PC-9 (cell line): ENCODE data around the gene ADPGK.

Source experiments
- EZH2 ChIP-seq: fragments of 200-600 bp; sonication (generic); IDR thresholded peaks from 2 replicates; pipeline ENCODE4 v1.8.0; 2017; ENCODE audit warnings: antibody characterized with exemption, low read depth
- TF ChIP-seq, protein P1 (sequence below): fragments of 200-600 bp; sonication (generic); conservative IDR thresholded peaks from 2 replicates; pipeline ENCODE4 v1.6.1; 2017; ENCODE audit warnings: mixed run types, antibody characterized with exemption, mild to moderate bottlenecking, moderate library complexity

DNA sequence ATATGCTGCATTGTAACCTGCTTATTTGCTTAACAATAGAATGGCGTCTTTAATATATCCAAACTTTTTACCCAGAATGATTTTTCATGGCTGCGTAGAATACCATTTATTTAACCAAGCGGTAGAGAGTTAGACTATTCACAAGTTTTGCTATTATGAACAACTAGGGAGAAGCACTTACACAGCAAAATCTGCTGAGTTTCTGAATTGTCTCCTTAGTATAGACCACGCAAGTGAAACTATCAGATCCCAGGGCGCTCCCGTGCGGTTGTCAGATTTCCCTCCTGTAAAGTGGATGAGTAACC is 12.6 kb upstream of the ADPGK start:
- TF ChIP-seq, protein P1, sequence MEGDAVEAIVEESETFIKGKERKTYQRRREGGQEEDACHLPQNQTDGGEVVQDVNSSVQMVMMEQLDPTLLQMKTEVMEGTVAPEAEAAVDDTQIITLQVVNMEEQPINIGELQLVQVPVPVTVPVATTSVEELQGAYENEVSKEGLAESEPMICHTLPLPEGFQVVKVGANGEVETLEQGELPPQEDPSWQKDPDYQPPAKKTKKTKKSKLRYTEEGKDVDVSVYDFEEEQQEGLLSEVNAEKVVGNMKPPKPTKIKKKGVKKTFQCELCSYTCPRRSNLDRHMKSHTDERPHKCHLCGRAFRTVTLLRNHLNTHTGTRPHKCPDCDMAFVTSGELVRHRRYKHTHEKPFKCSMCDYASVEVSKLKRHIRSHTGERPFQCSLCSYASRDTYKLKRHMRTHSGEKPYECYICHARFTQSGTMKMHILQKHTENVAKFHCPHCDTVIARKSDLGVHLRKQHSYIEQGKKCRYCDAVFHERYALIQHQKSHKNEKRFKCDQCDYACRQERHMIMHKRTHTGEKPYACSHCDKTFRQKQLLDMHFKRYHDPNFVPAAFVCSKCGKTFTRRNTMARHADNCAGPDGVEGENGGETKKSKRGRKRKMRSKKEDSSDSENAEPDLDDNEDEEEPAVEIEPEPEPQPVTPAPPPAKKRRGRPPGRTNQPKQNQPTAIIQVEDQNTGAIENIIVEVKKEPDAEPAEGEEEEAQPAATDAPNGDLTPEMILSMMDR: no peak
- TF ChIP-seq EZH2: no peak
